KBM-7 (cell line): Measurements from ENCODE around the gene HJURP.
A peak's percentile ranks its signal among the peaks of the same experiment; 100 is the strongest.

Source experiments
- DNase-seq: peaks from one replicate; pipeline ENCODE4 v3.0.0-alpha.2; 2015
- in situ Hi-C: fragments of 300-500 bp; cut with MboI; formaldehyde crosslinking; loops from 2 replicates; pipeline ENCODE4 v1.14.3; 2020; ENCODE audit warnings: low sequenced_read_pairs, low pct_unique_long_range_greater_than_20kb, mixed read lengths

Gene HJURP

DNA sequence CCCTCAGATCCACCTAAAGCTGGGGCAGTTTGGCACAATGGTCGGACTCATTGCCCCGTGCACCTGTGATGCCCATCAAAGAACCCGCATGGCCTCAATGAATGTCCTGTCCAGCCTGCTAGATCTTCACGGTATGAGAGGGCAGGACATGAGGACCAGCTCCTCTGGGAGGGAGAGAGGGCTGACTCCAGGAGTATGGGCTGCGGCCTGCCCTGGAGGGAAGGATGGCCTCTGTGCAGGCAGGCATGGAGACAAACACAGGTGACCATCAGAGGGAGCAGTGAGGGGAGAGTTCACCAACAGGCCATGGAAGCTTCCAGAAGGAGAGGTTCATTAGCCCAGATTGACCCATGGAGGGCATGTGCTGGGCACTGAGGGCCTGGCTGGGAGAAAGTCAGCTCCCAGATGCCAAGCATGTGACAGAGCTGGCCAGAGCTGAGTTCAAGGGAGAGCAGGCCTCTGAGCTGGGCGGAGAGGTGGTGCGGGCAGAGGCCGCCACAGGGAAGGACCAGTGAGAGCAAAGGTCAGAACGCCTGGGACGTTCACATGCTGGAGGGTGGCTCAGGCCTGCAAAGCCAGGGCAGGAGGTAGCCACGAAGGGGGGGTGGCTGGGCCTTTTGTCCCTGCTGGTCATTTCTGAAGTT lies 36.2 kb downstream of the HJURP start:
- in situ Hi-C loops, result no loop called here
- no peak for DNase-seq

GRCh38 chr2:233817361-233817911 lies 36.9 kb downstream of the HJURP start:
- in situ Hi-C loops, result no loop called here
- no peak for DNase-seq

DNA sequence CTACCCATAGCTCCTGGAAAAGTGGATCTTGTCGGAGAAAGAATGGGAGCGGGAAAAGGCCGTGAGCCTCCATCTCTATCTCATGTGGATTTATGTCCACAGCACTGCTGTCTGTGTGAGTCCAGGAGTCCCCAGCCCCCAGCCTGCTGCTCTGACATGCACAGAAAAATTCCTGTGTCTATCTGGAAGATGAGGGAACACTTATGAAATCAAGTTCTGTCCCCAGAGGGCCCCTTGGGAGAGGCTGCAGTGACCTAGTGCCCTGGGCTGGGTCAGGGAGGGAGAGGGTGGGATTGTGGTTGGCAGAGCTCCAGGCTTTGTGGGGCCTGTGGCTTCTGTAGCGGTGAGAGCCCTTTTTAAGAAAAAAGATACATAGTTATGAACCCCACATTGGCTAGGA lies 37.6 kb downstream of the HJURP start:
- no peak for DNase-seq
- in situ Hi-C loops, result no loop called here

DNA sequence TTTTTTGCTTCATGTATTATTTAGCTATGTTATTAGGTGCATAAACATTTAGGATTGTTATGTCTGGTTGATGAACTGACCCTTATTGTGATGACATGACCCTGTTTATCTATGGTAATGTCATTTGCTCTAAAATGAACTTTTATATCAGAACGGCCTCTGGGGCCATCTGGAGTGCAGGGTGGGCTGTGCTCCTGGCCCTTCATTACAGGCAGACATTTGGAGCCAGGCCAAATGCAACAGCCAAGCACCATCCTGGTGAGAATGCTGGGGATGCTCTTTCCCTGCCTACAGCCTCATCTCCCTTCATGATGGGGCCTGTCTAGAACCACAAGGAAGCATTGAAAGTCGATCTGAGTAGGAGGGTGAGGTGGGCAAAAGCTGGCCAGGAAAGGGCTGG lies 38.0 kb downstream of the HJURP start:
- DNase-seq, result no peak
- in situ Hi-C loops, result no loop called here

DNA sequence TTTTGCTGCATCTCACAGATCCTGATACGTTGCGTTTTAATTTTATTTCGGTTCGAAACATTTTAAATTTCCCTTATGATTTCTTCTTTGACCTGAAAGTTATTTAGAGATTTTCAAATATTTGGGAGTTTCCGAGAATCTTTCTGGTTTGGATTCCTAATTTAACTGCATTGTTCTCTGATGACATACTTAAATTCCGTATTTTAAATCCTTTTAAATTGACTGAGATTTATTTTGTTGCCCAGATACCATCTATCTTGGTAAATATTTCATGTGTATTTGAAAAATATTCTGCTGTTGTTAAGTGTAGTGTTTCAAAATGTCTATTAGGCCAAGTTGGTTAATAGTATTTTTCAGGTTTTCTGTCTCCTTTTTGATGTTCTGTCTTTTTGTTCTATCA lies 38.5 kb downstream of the HJURP start:
- DNase-seq, result no peak
- in situ Hi-C loops, result no loop called here

GRCh38 chr2:233814056-233814835 lies 40.1 kb downstream of the HJURP start:
- in situ Hi-C loops, result no loop called here
- no peak for DNase-seq

DNA sequence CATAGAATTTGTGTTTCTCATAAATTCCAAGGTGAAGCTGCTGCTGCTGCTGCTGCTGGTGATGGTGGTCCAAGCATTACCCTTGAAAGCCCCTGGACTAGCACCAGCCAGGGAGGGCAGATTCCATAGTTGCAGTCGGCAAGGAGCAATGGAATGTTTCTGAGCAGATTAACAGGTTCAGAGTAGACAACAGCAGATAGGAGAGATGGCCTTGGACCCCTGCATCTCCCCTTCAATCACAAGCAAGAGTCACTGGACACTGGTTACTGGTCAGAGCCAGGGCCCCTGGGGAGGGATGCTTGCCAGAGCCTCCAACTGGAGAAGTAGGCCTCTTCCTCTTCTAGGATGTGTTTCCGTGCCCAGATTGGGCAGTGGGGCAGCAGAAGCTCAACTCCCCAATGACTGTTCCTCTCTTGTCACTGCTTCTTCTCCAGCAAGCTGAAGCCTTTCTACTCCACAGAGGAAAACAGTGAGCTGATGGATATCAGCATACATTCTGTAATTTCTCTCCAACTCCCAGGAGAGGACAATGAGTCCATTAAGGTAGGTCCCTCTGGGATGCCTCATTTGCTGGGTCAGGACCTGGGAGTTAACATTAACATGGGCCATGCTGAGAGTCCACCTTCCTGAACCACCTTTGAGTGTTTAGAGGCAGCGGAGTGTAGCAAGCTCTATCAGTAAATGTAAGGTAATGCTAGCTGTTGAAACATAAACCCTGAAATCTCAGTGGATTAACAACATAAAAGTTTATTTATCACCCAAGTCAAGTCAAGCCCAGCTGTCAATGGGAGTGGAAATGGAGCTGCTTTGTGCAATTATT lies 40.9 kb downstream of the HJURP start:
- in situ Hi-C loops, result no loop called here

GRCh38 chr2:233811732-233812131 lies 42.6 kb downstream of the HJURP start:
- no peak for DNase-seq
- in situ Hi-C loops, result no loop called here

More for the DNA sequence above, 40.9 kb downstream of the HJURP start:
- DNase-seq, result no peak

DNA sequence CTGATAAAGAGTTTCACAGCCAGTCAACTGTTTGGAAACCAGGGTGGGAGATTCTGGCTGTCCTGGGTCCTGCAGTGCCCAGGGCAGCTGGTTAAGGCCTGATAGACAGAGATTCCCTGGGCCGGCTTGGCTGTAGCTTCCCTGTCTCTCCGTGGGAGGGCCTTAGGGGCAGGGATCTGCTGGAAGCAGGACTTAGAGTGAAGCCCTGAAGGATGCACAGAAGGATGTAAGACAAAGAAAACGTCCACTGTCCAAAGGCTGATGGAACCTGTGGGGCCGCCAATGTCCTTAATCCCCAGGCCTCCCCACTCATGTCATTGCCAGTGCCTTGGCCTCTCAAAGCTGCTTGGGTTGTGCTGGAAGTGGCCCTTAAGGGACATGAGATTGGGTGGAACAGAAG lies 43.2 kb downstream of the HJURP start:
- in situ Hi-C loops, result no loop called here
- DNase-seq, result no peak

- no peak for DNase-seq
- in situ Hi-C loops, result no loop called here
Measured at GRCh38 chr2:233810385-233810784, 44.0 kb downstream of the HJURP start.

GRCh38 chr2:233807966-233808935 lies 46.1 kb downstream of the HJURP start:
- DNase-seq, result no peak
- in situ Hi-C loops, result no loop called here

- in situ Hi-C loops, result no loop called here
Measured at GRCh38 chr2:233807215-233807865, 47.0 kb downstream of the HJURP start.

DNA sequence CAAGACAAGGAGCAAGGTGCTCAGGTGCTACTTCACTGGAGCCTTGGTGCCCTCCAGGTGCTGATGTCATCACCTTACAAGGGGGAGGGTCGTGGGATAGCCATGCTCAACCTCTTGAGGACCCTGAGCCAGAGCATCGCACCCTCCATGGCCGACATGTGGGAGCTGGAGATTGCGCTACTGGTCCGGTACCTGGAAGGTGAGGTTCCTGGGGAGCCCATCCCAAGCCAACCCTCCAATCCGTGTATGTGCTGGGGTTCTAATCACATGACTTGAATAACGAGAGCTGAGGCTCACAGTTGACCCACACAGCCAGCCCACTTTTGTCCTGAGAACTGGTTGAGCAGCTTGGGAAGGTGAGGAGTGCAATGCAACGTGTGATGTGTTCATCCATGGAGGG lies 50.3 kb downstream of the HJURP start:
- no peak for DNase-seq
- in situ Hi-C loops, result no loop called here

More at GRCh38 chr2:233807215-233807865, 47.0 kb downstream of the HJURP start:
- DNase-seq, result no peak

DNA sequence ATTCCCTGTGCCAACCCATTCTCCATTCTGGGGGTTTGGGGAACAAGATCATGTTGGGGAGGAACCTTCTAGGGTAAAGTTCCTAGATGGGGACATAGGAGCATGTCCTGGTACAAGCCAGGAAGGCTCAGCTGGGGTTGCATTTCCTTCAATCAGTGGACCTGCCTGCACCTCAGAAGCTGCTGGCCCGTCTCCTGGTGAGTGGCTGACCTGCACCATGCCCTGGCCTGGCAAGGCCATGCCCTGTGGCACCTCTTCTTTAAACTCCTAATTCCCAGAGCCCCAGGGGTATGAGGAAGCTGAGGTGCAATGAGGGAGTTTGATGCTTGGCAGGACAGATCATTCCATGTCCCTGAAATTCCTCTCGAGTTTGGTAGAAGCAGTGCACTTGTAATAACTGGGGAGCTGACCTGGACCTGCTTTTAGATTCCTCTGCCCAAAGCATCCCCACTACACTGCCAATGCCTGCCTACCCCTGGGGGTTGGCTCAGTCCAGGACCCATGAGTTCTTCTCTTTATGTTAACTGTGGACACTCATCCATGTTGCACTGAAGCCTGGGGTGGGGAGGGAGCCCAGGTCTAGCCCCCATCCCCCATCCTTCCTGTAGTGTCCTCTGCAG lies 50.9 kb downstream of the HJURP start:
- DNase-seq, result no peak
- in situ Hi-C loops, result no loop called here

GRCh38 chr2:233802132-233802815 lies 52.1 kb downstream of the HJURP start:
- in situ Hi-C loops, result no loop called here
- no peak for DNase-seq

- in situ Hi-C loops, result no loop called here
- DNase-seq, result peak; percentile 11
Measured at GRCh38 chr2:233801357-233802131, 52.8 kb downstream of the HJURP start.

- in situ Hi-C loops, result no loop called here
- DNase-seq, result no peak
Measured at GRCh38 chr2:233800208-233800607, 54.1 kb downstream of the HJURP start.
